Activated naive CD8-positive, alpha-beta T cell treated with anti-CD3 and anti-CD28 coated beads for 36 hours (primary cell): ENCODE measurements around the gene PMEPA1. TPM values are rescaled to one million over a fixed set of nuclear protein-coding genes. Genes with fewer than 3 reads are reported as not detected.
"Not testable (repeated sequence)": the region's sequence is repeated elsewhere in the genome, so short reads cannot be mapped to it uniquely, and the experiment has no call there.

Source experiments
- DNase-seq: peaks from one replicate; pipeline ENCODE4 v3.0.0; 2021
- H3K27ac Mint-ChIP-seq: one replicate; pipeline ENCODE4 v1.8.0; 2022; ENCODE audit warnings: mild to moderate bottlenecking, moderate library complexity, mixed read lengths
- H3K27me3 Mint-ChIP-seq: one replicate; pipeline ENCODE4 v1.8.0; 2022; ENCODE audit warnings: mild to moderate bottlenecking, mixed read lengths
- H3K36me3 Mint-ChIP-seq: one replicate; pipeline ENCODE4 v1.8.0; 2021; ENCODE audit warnings: mild to moderate bottlenecking, mixed read lengths
- H3K4me1 Mint-ChIP-seq: one replicate; pipeline ENCODE4 v1.8.0; 2021; ENCODE audit warnings: mixed read lengths
- H3K4me3 Mint-ChIP-seq: one replicate; pipeline ENCODE4 v1.8.0; 2022; ENCODE audit warnings: mild to moderate bottlenecking, moderate library complexity, mixed read lengths
- H3K9me3 Mint-ChIP-seq: one replicate; pipeline ENCODE4 v1.8.0; 2022; ENCODE audit warnings: mixed read lengths
- total RNA-seq, 2 experiments: library from RNA; stranded (reverse); gene quantifications; one replicate each; pipeline ENCODE4 v1.2.3, GENCODE V29; 2021

The PMEPA1 gene
- total RNA-seq, 2 experiments from 2014 or later, result 1.0 to 1.7 TPM

DNA sequence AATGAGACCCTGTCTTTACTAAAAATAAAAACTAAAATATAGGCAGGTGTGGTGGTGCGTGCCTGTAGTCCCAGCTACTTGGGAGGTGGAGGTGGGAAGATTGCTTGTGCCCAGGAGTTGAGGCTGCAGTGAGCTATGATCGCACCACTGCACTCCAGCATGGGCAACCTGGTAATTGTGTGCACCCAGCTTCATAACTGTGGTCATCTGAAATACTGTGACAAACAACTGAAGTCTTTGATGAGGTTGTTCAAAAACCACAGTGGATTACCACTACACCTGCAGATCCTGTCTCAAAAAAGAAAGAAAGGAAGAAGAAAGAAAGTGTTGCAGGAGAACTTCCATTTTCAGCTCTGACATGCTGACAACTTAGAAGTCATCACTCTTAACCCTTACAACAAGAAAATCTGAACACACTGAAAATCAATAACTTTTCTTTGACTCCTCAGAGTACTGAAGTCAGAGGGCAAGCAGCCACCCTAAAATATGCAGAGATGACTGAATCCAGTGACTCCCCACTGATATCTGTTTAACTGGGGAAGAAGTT lies 75.8 kb downstream of the PMEPA1 start:
- no peak overlapping the region for H3K4me3 Mint-ChIP-seq
- peaks cover 28% of the 10 kb centered on the region for H3K4me1 Mint-ChIP-seq
- no peak for DNase-seq
- H3K27me3 Mint-ChIP-seq, result no peaks in the 10 kb centered on the region
- H3K27ac Mint-ChIP-seq, result no peak overlapping the region
- peaks cover 34% of the 10 kb centered on the region for H3K9me3 Mint-ChIP-seq
- peaks cover 16% of the 10 kb centered on the region for H3K36me3 Mint-ChIP-seq

DNA sequence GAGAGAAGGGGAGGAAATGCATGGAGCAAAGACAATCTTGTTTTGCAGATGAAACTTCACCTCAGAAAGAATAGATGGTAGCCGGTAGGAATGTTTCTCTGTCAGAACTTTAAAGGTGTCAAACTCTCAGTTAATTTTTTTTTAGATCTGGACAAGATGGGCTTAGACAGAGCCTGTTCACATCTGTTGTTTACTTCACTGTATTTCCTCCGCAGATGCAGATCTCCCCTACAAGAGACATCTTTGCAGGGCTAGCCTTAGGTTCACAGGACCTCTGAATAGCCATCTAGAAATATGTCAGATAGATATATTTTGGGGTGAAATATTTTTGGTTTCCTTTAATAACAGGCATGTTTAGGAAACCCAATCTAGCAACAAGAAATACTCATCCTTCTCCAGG lies 77.5 kb downstream of the PMEPA1 start:
- Mint-ChIP-seq H3K27ac (no peak overlapping the region), H3K4me1 (peaks cover 36% of the 10 kb centered on the region), H3K36me3 (peaks cover 17% of the 10 kb centered on the region), H3K4me3 (no peak overlapping the region), H3K9me3 (peaks cover 30% of the 10 kb centered on the region), H3K27me3 (no peaks in the 10 kb centered on the region)
- no peak for DNase-seq

DNA sequence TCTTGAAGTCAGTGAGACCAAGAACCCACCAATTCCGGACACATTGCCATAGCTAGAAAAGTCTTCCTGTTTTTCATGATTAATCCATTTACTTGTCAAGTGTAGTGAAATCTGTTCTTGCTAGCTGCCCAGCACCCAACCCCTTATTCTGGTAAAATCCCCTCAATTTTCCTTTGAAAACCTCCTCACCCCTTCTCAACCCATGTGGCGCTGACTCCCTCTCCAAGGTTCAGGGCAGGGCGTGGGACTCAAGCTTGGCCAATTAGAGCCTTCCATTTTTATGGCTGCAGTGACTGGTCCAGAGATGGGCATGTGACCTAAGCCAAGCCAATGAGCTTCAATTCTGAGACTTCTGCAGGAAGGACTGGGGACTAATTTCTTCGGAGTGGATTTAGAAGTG lies 79.8 kb downstream of the PMEPA1 start:
- H3K27me3 Mint-ChIP-seq, result no peaks in the 10 kb centered on the region
- peak overlapping the region; percentile 91 for H3K27ac Mint-ChIP-seq
- peak; percentile 51 for DNase-seq
- peaks cover 20% of the 10 kb centered on the region for H3K9me3 Mint-ChIP-seq
- peaks cover 25% of the 10 kb centered on the region for H3K36me3 Mint-ChIP-seq
- peaks cover 51% of the 10 kb centered on the region for H3K4me1 Mint-ChIP-seq
- H3K4me3 Mint-ChIP-seq, result peak overlapping the region; percentile 80

DNA sequence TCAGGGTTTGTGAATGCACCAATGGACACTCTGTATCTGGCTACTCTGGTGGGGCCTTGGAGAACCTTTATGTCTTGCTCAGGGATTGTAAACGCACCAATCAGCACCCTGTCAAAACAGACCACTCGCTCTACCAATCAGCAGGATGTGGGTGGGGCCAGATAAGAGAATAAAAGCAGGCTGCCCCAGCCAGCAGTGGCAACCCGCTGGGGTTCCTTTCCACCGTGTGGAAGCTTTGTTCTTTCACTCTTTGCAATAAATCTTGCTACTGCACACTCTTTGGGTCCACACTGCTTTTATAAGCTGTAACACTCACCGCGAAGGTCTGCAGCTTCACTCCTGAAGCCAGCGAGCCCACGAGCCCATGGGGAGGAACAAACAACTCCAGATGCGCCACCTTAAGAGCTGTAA lies 80.3 kb downstream of the PMEPA1 start:
- peak; percentile 68 for DNase-seq
- H3K4me3 Mint-ChIP-seq, result peak overlapping the region; percentile 80
- peaks cover 48% of the 10 kb centered on the region for H3K4me1 Mint-ChIP-seq
- peak overlapping the region; percentile 91 for H3K27ac Mint-ChIP-seq
- peaks cover 30% of the 10 kb centered on the region for H3K36me3 Mint-ChIP-seq
- not testable (repeated sequence) for H3K27me3 Mint-ChIP-seq
- H3K9me3 Mint-ChIP-seq, result peaks cover 20% of the 10 kb centered on the region

DNA sequence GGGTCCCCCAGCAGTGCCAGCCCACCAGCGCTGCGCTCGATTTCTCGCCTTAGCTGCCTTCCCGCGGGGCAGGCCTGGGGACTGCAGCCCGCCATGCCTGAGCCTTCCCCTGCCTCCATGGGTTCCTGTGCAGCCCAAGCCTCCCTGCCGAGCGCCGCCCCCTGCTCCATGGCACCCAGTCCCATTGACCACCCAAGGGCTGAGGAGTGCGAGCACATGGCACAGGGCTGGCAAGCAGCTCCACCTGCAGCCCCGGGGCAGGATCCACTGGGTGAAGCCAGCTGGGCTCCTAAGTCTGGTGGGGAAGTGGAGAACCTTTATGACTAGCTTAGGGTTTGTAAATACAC lies 80.9 kb downstream of the PMEPA1 start:
- peak overlapping the region; percentile 80 for H3K4me3 Mint-ChIP-seq
- peak; percentile 33 for DNase-seq
- peaks cover 34% of the 10 kb centered on the region for H3K36me3 Mint-ChIP-seq
- H3K27me3 Mint-ChIP-seq, result not testable (repeated sequence)
- H3K4me1 Mint-ChIP-seq, result peaks cover 43% of the 10 kb centered on the region
- peak overlapping the region; percentile 91 for H3K27ac Mint-ChIP-seq
- peaks cover 20% of the 10 kb centered on the region for H3K9me3 Mint-ChIP-seq

DNA sequence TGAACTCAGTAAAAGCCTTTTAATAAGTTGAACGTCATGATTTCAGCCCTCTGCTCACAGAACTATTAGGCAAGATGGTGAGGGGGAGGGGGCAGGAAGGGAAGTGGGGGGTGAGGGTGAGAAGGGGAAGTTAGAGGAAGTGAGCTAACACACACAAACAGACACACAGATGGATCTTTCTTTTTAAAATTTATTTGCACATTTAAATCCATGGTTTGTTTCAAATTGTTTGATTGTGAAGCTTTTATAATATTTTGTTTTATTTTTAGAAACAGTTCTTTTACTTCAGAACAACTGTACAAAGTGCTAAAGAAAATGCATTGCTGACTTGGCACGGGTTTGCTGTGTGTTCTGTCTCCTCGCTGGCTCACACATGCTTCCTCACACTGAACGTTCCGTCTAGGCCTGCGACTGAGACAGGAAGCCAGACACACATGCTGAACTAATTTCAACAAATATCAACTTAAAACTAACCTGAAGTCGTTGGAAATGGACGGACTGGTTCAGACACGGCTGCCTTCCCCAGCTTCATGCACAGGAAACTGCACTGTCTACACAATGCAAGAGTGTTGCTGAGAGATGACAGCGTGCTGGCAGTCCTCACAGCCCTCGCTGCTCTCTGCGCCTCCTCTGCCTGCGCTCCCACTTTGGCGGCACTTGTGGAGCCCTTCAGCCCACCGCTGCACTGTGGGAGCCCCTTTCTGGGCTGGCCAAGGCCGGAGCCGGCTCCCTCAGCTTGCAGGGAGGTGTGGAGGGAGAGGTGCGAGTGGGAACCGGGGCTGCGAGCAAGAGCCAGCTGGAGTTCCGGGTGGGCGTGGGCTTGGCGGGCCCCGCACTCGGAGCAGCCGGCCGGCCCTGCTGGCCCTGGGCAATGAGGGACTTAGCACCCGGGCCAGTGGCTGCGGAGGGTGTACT lies 81.5 kb downstream of the PMEPA1 start:
- Mint-ChIP-seq H3K27ac (peak overlapping the region; percentile 99), H3K9me3 (peaks cover 17% of the 10 kb centered on the region), H3K27me3 (no peaks in the 10 kb centered on the region), H3K4me3 (peak overlapping the region; percentile 84), H3K4me1 (peaks cover 39% of the 10 kb centered on the region), H3K36me3 (peaks cover 35% of the 10 kb centered on the region)
- peak; percentile 36 for DNase-seq

DNA sequence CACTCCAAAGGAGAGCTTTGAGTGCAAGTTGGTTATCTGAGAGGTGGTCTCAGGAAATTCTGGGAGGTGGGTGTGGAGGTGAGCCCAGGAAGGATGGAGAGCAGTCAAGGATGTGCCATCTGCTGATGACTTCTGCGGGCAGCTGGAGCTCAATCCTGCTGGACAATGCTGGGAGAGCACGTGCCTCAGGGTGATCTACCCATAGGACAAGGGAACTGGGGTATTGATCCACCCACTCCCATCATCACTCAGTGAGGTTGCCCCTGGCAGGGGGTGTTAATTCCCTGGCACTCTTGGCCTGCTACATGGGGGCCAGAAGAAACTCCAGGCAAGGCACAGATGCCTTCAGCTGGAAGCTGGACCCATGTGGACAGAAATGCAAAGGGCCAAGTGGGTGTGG lies 82.5 kb downstream of the PMEPA1 start:
- peaks cover 16% of the 10 kb centered on the region for H3K9me3 Mint-ChIP-seq
- peaks cover 33% of the 10 kb centered on the region for H3K36me3 Mint-ChIP-seq
- H3K4me1 Mint-ChIP-seq, result peaks cover 42% of the 10 kb centered on the region
- no peaks in the 10 kb centered on the region for H3K27me3 Mint-ChIP-seq
- DNase-seq, result no peak
- H3K27ac Mint-ChIP-seq, result peak overlapping the region; percentile 99
- peak overlapping the region; percentile 84 for H3K4me3 Mint-ChIP-seq

DNA sequence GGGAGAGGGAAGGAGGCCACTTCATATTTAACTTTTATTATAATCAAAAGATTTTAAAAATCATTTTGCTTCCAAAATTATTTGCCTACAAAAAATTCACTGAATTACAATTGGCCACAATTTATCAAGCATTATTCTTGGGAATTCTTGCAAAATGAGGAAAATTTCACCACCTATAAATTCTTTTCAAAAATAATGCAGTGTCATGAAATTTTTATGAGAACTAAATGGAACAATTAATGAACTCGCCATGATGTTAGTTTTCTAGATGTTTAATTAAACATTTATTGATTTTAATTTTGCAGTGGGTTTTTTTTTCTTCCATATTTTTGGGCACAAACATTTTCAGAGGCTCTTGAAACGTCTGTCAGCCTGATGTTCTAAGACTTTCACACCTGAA lies 83.8 kb downstream of the PMEPA1 start:
- Mint-ChIP-seq H3K4me3 (no peak overlapping the region), H3K4me1 (peaks cover 51% of the 10 kb centered on the region), H3K27ac (no peak overlapping the region), H3K27me3 (no peaks in the 10 kb centered on the region), H3K9me3 (peaks cover 15% of the 10 kb centered on the region), H3K36me3 (peaks cover 33% of the 10 kb centered on the region)
- no peak for DNase-seq

DNA sequence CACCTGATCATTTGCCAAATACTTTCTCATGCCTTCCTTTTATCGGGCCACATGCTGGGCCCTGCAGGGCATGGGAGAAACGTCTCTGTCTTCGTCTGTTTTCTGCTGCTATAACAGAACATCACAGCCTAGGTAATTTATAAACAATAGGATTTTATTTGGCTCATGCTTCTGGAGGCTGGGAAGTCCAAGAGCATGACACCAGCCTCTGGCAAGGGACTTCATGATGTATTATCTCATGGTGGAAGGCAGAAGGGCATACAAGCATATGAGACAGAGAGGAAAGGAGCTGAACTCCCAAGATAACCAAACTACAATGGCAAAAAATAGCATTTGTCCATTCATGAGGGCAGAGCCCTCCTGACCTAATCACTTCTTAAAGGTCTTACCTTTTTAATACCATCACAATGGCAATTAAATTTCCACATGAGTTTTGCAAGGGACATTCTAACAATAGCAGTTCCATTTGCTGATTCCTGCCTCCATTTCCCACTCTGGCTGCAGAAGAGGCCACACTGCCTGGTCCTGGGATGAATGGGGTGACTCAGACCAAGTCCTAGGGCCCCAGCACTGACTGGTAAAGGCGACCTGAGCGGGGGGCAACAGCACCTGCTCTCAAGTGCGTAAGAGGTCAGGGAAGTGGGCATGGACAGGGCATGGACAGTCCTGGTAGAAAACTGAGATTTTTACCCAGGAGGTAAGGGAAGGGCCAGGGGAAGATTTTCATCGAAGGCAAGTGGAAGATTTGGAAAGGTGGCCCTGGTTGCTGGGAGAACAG lies 84.4 kb downstream of the PMEPA1 start:
- Mint-ChIP-seq H3K4me3 (no peak overlapping the region), H3K4me1 (peaks cover 56% of the 10 kb centered on the region), H3K27ac (no peak overlapping the region), H3K9me3 (peaks cover 14% of the 10 kb centered on the region), H3K36me3 (peaks cover 33% of the 10 kb centered on the region), H3K27me3 (no peaks in the 10 kb centered on the region)
- no peak for DNase-seq

DNA sequence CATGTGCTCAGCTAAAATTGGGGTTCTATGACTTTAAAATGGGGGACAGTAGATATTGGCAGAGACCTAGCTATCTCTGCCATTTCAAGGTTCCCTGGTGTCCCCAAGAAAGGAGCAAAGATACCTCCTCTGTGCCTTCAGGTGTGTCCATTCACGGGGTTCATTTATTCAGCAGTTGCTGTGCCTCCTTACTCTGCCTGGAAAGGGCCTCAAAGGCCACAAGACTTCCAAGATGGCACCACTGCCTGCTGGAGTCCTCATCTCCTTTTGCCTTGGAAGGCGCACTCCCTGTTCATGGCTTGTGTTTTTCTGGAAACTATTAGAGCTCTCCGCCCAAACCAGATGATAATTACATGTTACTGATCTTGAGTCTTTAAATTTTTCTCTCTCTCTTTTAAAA lies 85.7 kb downstream of the PMEPA1 start:
- Mint-ChIP-seq H3K4me1 (peaks cover 53% of the 10 kb centered on the region), H3K36me3 (peaks cover 27% of the 10 kb centered on the region), H3K9me3 (peaks cover 12% of the 10 kb centered on the region), H3K27ac (no peak overlapping the region), H3K4me3 (no peak overlapping the region), H3K27me3 (no peaks in the 10 kb centered on the region)
- DNase-seq, result no peak

DNA sequence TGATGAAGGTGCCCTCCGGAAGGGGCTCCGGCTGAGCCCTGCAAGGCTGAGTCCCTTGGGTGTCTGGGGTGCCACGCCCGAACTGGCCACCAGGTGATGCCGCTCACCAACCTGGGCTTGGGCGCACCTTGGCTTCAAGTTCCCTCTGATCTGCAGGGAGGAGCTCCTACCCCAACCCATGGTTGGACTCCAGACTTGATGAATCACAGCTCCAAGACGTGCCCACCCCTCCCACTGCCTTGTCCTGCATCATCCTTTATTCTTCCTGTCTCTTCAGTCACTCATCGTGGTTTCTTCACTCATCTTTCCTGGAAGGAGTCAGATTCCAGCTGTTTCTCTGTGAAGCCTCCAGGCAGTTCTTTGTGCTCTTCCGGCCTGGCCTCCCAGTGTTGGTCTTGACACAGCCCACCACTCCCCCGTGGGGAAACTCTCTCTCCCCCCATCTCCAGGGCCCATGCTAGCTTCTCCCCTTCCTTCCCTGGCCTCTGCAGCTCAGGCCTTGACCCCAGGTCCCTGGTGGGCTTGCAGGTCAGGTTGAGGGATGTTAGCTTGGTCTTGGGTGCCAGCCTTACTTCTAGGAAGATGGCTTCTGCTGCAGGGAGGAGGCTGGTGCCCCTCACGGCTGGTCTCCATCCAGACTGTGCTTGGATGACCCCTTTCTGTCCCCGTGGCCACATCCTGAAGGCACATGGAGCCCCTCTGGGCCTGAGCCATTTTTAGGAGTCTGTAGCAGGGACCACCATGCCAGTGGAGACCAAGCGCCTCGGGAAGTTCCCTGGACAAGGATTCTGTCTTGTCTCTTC lies 87.0 kb downstream of the PMEPA1 start:
- H3K4me3 Mint-ChIP-seq, result no peak overlapping the region
- H3K27me3 Mint-ChIP-seq, result no peaks in the 10 kb centered on the region
- peaks cover 60% of the 10 kb centered on the region for H3K4me1 Mint-ChIP-seq
- DNase-seq, result peak; percentile 64
- no peak overlapping the region for H3K27ac Mint-ChIP-seq
- peaks cover 27% of the 10 kb centered on the region for H3K36me3 Mint-ChIP-seq
- H3K9me3 Mint-ChIP-seq, result peaks cover 12% of the 10 kb centered on the region

DNA sequence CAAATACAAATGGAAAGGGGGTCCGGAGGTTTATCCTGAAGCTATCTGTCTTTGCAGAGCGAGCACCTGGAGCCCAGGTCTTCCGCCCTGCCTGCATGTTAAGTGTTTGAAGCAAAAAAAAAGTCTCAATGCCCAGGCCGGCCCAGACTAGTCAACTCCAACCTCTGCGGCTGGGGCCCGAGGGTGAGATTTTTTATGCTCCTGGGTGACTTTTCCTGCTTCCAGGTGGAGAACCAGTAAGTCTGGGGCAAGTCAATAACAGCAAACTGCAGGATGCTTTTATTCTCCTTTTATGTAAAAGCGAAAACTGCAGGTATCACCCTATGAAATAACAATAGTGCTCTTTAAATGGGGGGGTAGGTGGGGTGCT lies 87.6 kb downstream of the PMEPA1 start:
- DNase-seq, result no peak
- no peak overlapping the region for H3K27ac Mint-ChIP-seq
- peaks cover 26% of the 10 kb centered on the region for H3K36me3 Mint-ChIP-seq
- no peaks in the 10 kb centered on the region for H3K27me3 Mint-ChIP-seq
- H3K4me3 Mint-ChIP-seq, result no peak overlapping the region
- H3K9me3 Mint-ChIP-seq, result peaks cover 12% of the 10 kb centered on the region
- H3K4me1 Mint-ChIP-seq, result peaks cover 62% of the 10 kb centered on the region

DNA sequence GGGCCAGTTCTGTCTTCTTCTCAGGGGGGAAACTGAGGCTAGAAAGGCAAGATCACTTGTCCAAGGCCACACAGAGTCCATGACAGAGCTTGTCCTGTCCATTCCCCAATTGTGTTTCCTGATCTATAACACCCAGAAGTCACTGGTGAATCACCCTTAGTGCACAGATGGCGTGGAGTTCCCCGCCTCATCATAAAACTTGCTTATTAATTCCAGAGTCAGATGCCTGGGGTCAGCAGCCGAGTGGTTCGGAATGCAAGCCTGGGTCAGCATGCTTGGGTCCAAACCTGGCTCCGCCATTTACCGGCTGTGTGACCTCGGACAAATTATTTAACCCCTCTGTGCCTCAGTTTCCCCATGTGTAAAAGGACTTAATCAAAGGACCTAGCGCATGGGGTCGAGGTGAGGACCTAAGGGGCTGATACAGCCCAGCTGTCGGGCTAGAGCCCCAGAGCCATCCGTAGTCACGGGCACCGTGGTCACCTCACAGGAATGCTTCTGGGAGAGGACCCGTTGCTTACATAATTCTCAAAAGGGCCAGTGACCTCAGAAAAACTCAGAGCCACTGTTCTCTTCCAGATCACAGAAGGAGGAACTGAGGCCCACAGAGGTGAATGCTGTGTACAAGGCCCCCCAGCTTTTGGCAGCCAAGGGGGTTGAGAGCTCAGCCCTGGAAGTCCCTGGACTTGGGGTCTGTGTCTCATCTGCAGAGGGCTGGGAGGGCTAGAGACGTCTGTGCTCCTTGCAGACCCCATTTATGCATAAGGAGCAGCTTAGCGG lies 88.2 kb downstream of the PMEPA1 start:
- DNase-seq, result no peak
- Mint-ChIP-seq H3K4me1 (peaks cover 63% of the 10 kb centered on the region), H3K9me3 (peaks cover 12% of the 10 kb centered on the region), H3K36me3 (peaks cover 25% of the 10 kb centered on the region), H3K27ac (peak overlapping the region; percentile 93), H3K27me3 (no peaks in the 10 kb centered on the region), H3K4me3 (peak overlapping the region; percentile 67)

DNA sequence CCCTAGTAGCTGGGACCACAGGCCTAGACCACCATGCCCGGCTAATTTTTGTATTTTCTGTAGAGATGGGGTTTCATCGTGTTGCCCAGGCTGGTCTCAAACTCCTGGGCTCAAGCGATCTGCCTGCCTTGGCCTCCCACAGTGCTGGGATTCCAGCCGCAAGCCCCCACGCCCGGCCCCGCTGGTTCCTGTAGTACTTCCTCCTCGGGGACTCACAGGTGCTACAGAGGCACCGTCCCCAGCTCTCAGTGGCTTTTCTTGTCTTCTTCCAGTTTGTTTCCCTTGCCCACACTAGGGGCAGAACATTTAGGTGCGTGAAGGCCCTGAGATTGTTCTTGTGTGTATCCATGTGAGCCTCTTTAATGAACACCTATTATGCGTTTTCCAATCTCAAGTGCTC lies 88.8 kb downstream of the PMEPA1 start:
- Mint-ChIP-seq H3K27me3 (no peaks in the 10 kb centered on the region), H3K4me1 (peaks cover 57% of the 10 kb centered on the region), H3K4me3 (peak overlapping the region; percentile 67), H3K27ac (peak overlapping the region; percentile 93), H3K9me3 (peaks cover 9% of the 10 kb centered on the region), H3K36me3 (peaks cover 19% of the 10 kb centered on the region)
- DNase-seq, result peak; percentile 43
